Breast epithelium (tissue), 4 donors: ENCODE results near the gene GSTM5. TPM values are rescaled to one million over a fixed set of nuclear protein-coding genes. Genes with fewer than 3 reads are reported as not detected.
"Not testable (repeated sequence)": the region's sequence is repeated elsewhere in the genome, so short reads cannot be mapped to it uniquely, and the experiment has no call there.

Experiments used
- DNase-seq, 2 donors: peaks; one replicate each; pipeline ENCODE4 v3.0.0-alpha.2; 2019; ENCODE audit warnings: low spot score in 2 of 2
- H3K27ac ChIP-seq, 2 donors: fragments of 200-600 bp; sonication (generic) in 1 of 2; one replicate each; pipeline ENCODE4 v1.5.1; 2016 to 2019; ENCODE audit warnings: mild to moderate bottlenecking in 1 of 2
- H3K27me3 ChIP-seq, 2 donors: fragments of 200-600 bp; sonication (generic) in 1 of 2; one replicate each; pipeline versions ENCODE4 v1.5.1 to v1.6.0; 2017 to 2019; ENCODE audit warnings: control low read depth in 1 of 2, mild to moderate bottlenecking in 1 of 2
- H3K36me3 ChIP-seq: fragments of 200-600 bp; one replicate; pipeline ENCODE4 v1.5.1; 2019
- H3K4me1 ChIP-seq, 2 donors: fragments of 200-600 bp; sonication (generic); one replicate each; pipeline ENCODE4 v1.5.1; 2016 to 2019; ENCODE audit warnings: control low read depth in 1 of 2
- H3K4me3 ChIP-seq, 3 donors: fragments of 200-600 bp; sonication (generic); 1 replicate in 2 of 3; 2 replicates in 1 of 3; pipeline ENCODE4 v1.5.1; 2016 to 2019; ENCODE audit warnings: mild to moderate bottlenecking in 3 of 3, moderate library complexity in 2 of 3
- H3K9me3 ChIP-seq, 2 donors: fragments of 200-600 bp; sonication (generic) in 1 of 2; one replicate each; pipeline ENCODE4 v1.5.1; 2016 to 2019; ENCODE audit warnings: control low read depth in 1 of 2
- CTCF ChIP-seq, 3 donors: fragments of 450-650 bp; IDR thresholded peaks; one replicate each; pipeline ENCODE4 v1.5.1; 2016 to 2017; ENCODE audit warnings: antibody characterized with exemption in 3 of 3, mild to moderate bottlenecking in 3 of 3, moderate library complexity in 3 of 3
- POLR2A ChIP-seq: fragments of 450-650 bp; IDR thresholded peaks from one replicate; pipeline ENCODE4 v1.6.1; 2016; ENCODE audit warnings: antibody characterized with exemption, mild to moderate bottlenecking, moderate library complexity
- POLR2AphosphoS5 ChIP-seq, 3 donors: sonication (generic); formaldehyde crosslinking; IDR thresholded peaks; one replicate each; pipeline ENCODE4 v1.6.1; 2017; ENCODE audit warnings: antibody characterized with exemption in 3 of 3
- intact Hi-C: fragments of 100-400 bp; cut with DNase I; formaldehyde crosslinking; loops from one replicate; pipeline ENCODE4 v1.15.1; 2023; ENCODE audit warnings: low total_unique reads
- total RNA-seq, 3 donors: library from RNA; depleted of rRNA; stranded (reverse); fragments of >200 nt; gene quantifications; one replicate each; pipeline ENCODE4 v1.1.0, GENCODE V29; 2016

GSTM5 gene
- total RNA-seq, 3 donors from 2014 or later = 1.8 to 4.6 (median 3.6) TPM

DNA sequence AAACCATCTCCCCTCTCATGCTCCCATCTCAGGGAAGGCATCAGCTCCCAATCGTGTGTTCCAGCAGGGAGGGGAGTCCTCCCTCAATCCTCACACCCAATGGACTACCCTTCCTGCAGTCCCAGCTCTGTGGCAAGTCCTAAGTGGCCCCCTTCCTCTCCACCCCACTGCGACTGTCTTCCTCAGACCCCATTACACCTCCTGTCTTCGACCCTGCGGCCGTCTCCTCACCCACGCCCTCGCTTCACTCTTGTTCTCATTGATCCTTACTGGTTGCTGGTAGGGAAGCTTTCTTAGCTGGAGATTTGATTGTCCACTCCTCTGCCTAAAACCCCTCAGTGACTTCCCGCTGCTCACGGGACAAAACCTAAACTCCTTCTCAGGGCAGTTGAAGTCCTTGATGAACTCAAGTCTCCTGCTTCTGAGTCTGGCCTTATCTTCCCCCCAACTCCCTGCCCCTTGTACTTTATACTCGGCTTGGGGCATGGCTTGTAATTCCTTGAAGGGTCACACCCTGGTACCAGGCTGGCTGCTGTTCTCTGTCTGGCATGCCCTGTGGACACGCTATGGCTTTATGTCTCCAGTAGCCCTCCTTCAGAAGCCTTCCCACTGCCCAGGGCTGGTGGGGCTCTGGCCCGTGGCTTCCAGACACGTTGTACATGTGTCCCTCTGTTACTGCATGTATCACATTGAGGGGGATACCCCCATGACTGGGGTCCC is 54.0 kb downstream of the GSTM5 start:
- no peaks in the 10 kb centered on the region for H3K4me1 ChIP-seq
- H3K27me3 ChIP-seq = no peaks in the 10 kb centered on the region
- no peaks in the 10 kb centered on the region for H3K36me3 ChIP-seq
- no peaks in the 10 kb centered on the region for H3K9me3 ChIP-seq
- TF ChIP-seq POLR2A (no peak), POLR2AphosphoS5 (IDR thresholded peaks at IDR 0.05) (no peak), CTCF (IDR thresholded peaks at IDR 0.05) (no peak)
- intact Hi-C loops = loop anchor here (10.0 kb wide), 1 partner anchor 221 kb away; the partner anchor contains the start of gene GNAI3
- H3K4me3 ChIP-seq = no peak overlapping the region
- peak in 1 of 2 donors; percentile 19 for DNase-seq
- H3K27ac ChIP-seq = no peak overlapping the region

DNA sequence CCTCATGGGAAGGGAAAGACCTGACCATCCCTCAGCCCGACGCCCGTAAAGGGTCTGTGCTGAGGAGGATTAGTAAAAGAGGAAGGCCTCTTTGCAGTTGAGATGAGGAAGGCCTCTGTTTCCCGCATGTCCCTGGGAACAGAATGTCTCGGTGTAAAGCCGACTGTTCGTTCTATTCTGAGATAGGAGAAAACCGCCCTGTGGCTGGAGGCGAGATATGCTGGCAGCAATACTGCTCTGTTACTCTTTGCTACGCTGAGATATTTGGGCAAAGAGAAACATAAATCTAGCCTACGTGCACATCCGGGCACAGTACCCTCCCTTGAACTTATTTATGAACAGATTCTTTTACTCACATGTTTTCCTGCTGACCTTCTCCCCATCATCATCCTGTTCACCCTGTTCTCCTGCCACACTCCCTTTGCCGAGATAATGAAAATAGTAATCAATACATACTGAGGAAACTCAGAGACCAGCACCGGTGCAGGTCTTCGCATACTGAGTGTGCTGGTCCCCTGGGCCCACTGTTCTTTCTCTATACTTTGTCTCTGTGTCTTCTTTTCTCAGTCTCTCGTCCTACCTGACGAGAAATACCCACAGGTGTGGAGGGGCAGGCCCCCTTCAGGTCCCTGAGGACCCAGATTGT is 55.1 kb downstream of the GSTM5 start:
- not testable (repeated sequence) for H3K4me1 ChIP-seq

More for the DNA sequence above, 55.1 kb downstream of the GSTM5 start:
- not testable (repeated sequence) for H3K36me3 ChIP-seq, H3K9me3 ChIP-seq, H3K4me3 ChIP-seq, H3K27me3 ChIP-seq, H3K27ac ChIP-seq
- DNase-seq = peak in 1 of 2 donors; percentile 38
- intact Hi-C loops = loop anchor here (10.0 kb wide), 1 partner anchor 222 kb away; the partner anchor contains the start of gene GNAI3

Other genes with a start within 250 kb of the GSTM5 start
- 1 to 10 TPM in 1 of 3 donors, under 1 TPM in 2; 0.44 to 1.4 (median 0.66) TPM for gene SYPL2, start 245.7 kb upstream of the GSTM5 start, total RNA-seq
- gene ATXN7L2, start 228.3 kb upstream of the GSTM5 start, total RNA-seq = 1 to 10 TPM; 2.4 to 4.1 (median 2.9) TPM
- gene CYB561D1, start 218.2 kb upstream of the GSTM5 start, total RNA-seq = 1 to 10 TPM; 6.6 to 9.1 (median 8.2) TPM
- gene AMIGO1, start 202.5 kb upstream of the GSTM5 start, total RNA-seq = 1 to 10 TPM; 3.0 to 9.5 (median 6.4) TPM
- gene GPR61, start 172.4 kb upstream of the GSTM5 start, total RNA-seq = not detected
- 1 to 10 TPM; 5.9 to 6.9 (median 6.2) TPM for gene GNAI3, start 163.6 kb upstream of the GSTM5 start, total RNA-seq
- not detected for gene GNAT2, start 92.6 kb upstream of the GSTM5 start, total RNA-seq
- 10 to 100 TPM; 21.3 to 68.2 (median 47.4) TPM for gene AMPD2, start 92.4 kb upstream of the GSTM5 start, total RNA-seq
- gene GSTM4, start 56.2 kb upstream of the GSTM5 start, total RNA-seq = 10 to 100 TPM; 21.9 to 31.5 (median 28.2) TPM
- gene GSTM2, start 44.2 kb upstream of the GSTM5 start, total RNA-seq = 10 to 100 TPM; 47.8 to 93.4 (median 66.5) TPM
- gene GSTM1, start 24.4 kb upstream of the GSTM5 start, total RNA-seq = 10 to 100 TPM in 1 of 3 donors, not detected in 2; 33.8 TPM
- gene GSTM3, start 28.8 kb downstream of the GSTM5 start, total RNA-seq = 100 to 1,000 TPM in 2 of 3 donors, 10 to 100 TPM in 1; 40.0 to 226 (median 105) TPM
- 1 to 10 TPM in 1 of 3 donors, not detected in 2; 3.6 TPM for gene EPS8L3, start 51.7 kb downstream of the GSTM5 start, total RNA-seq
- gene CSF1, start 198.6 kb downstream of the GSTM5 start, total RNA-seq = 10 to 100 TPM; 28.2 to 54.7 (median 54.4) TPM